ENCODE measurements around the gene LHFPL6.

GRCh38 chr13:39377699-39378098, 225.3 kb downstream of the LHFPL6 start:
- TF ChIP-seq CTCF (IDR thresholded peaks at IDR 0.05; ENCODE audit: borderline replicate concordance, extremely low read depth, low read length, poor library complexity, severe bottlenecking) (no peak), EZH2 (IDR thresholded peaks at IDR 0.05; ENCODE audit: borderline replicate concordance, low read depth, low read length, severe bottlenecking) (no peak)
